HepG2 (cell line): Measurements from ENCODE around the gene SUPT6H. TPM values are rescaled to one million over a fixed set of nuclear protein-coding genes. Genes with fewer than 3 reads are reported as not detected.
A peak's percentile ranks its signal among the peaks of the same experiment; 100 is the strongest.

Experiments
- AGO1 ChIP-seq: fragments of 200-400 bp; formaldehyde crosslinking; IDR thresholded peaks from 2 replicates; pipeline ENCODE4 v1.6.1; 2017; ENCODE audit warnings: mild to moderate bottlenecking, low read depth, low read length, moderate library complexity; ENCODE audit not compliant: poor library complexity, severe bottlenecking
- AGO2 ChIP-seq: fragments of 200-400 bp; formaldehyde crosslinking; optimal IDR thresholded peaks from 2 replicates; pipeline ENCODE3; 2017; ENCODE audit warnings: mild to moderate bottlenecking, low read depth, low read length, moderate library complexity
- CEBPG ChIP-seq: IDR thresholded peaks from 2 replicates; pipeline ENCODE4 v1.6.1; 2016
- CENPX ChIP-seq: sonication (generic); formaldehyde crosslinking; IDR thresholded peaks from 2 replicates; pipeline ENCODE4 v1.9.0; 2021; ENCODE audit warnings: mild to moderate bottlenecking, missing genetic modification reagents, moderate library complexity
- ETV6 ChIP-seq: sonication (generic); formaldehyde crosslinking; conservative IDR thresholded peaks from 2 replicates; pipeline ENCODE4 v1.4.0; 2020; ENCODE audit warnings: missing genetic modification reagents
- MIER2 ChIP-seq: IDR thresholded peaks from 2 replicates; pipeline ENCODE4 v1.6.1; 2016; ENCODE audit warnings: missing biosample characterization, missing genetic modification reagents
- MXD4 ChIP-seq: IDR thresholded peaks from 2 replicates; pipeline ENCODE4 v1.6.1; 2016; ENCODE audit warnings: mild to moderate bottlenecking, missing biosample characterization, missing genetic modification reagents
- MYNN ChIP-seq: sonication (generic); formaldehyde crosslinking; IDR thresholded peaks from 2 replicates; pipeline ENCODE4 v1.4.0; 2020; ENCODE audit warnings: mild to moderate bottlenecking, low read depth, missing genetic modification reagents
- NFE2L2 ChIP-seq: fragments of 150-350 bp; IDR thresholded peaks from 2 replicates; pipeline ENCODE4 v1.6.1; 2014; ENCODE audit warnings: low read length
- PAF1 ChIP-seq: IDR thresholded peaks from 2 replicates; pipeline ENCODE4 v1.6.1; 2016; ENCODE audit warnings: missing genetic modification reagents, missing compliant biosample characterization
- REPIN1 ChIP-seq: sonication (generic); formaldehyde crosslinking; IDR thresholded peaks from 2 replicates; pipeline ENCODE4 v1.8.0; 2022; ENCODE audit warnings: missing genetic modification reagents, low read depth, mild to moderate bottlenecking, borderline replicate concordance
- RFX3 ChIP-seq: IDR thresholded peaks from 2 replicates; pipeline ENCODE4 v1.6.1; 2016; ENCODE audit warnings: missing biosample characterization, missing genetic modification reagents
- SALL1 ChIP-seq: sonication (generic); formaldehyde crosslinking; IDR thresholded peaks from 2 replicates; pipeline ENCODE4 v1.8.0; 2022; ENCODE audit warnings: mild to moderate bottlenecking, missing genetic modification reagents
- XRCC5 ChIP-seq: fragments of 200-400 bp; formaldehyde crosslinking; optimal IDR thresholded peaks from 2 replicates; pipeline ENCODE3; 2017; ENCODE audit warnings: mild to moderate bottlenecking, low read length
- ZNF230 ChIP-seq: sonication (generic); formaldehyde crosslinking; IDR thresholded peaks from 2 replicates; pipeline ENCODE4 v1.4.0; 2020; ENCODE audit warnings: mild to moderate bottlenecking, missing genetic modification reagents
- ZNF331 ChIP-seq: sonication (generic); formaldehyde crosslinking; IDR thresholded peaks from 2 replicates; pipeline ENCODE4 v1.4.0; 2020; ENCODE audit warnings: missing genetic modification reagents
- ZNF550 ChIP-seq: sonication (generic); formaldehyde crosslinking; IDR thresholded peaks from 2 replicates; pipeline ENCODE4 v1.4.0; 2020; ENCODE audit warnings: mild to moderate bottlenecking, missing genetic modification reagents, borderline replicate concordance
- ZSCAN9 ChIP-seq: IDR thresholded peaks from 2 replicates; pipeline ENCODE4 v1.6.1; 2016; ENCODE audit warnings: borderline replicate concordance
- polyA plus RNA-seq, 8 experiments: library from polyadenylated mRNA; depleted of rRNA in 3 of 8; stranded (reverse) in 7 of 8; unstranded in 1 of 8; fragments of >200 nt; fragmentation: Illumina TruSeq in 4 of 8; extraction: Trizol in 4 of 8; gene quantifications; 2 replicates each; pipeline versions ENCODE4 v1.2.1 to v1.2.3, GENCODE V29; 2011 to 2016; ENCODE audit warnings: low read depth in 4 of 8, missing spikeins in 1 of 8, mixed read lengths in 1 of 8; ENCODE audit not compliant: insufficient read depth in 1 of 8
- total RNA-seq, 5 experiments: library from RNA; depleted of rRNA; stranded (reverse); fragments of >200 nt; fragmentation: Illumina TruSeq; extraction: Trizol; gene quantifications; 2 replicates each; pipeline ENCODE4 v1.2.3, GENCODE V29; 2016; ENCODE audit warnings: low read depth in 1 of 5
- TF ChIP-seq, protein P1 (sequence below): sonication (generic); formaldehyde crosslinking; IDR thresholded peaks from 2 replicates; pipeline ENCODE4 v1.4.0; 2020; ENCODE audit warnings: missing genetic modification reagents
- TF ChIP-seq, protein P2 (sequence below): sonication (generic); formaldehyde crosslinking; IDR thresholded peaks from 2 replicates; pipeline ENCODE4 v1.4.0; 2020; ENCODE audit warnings: mild to moderate bottlenecking, missing genetic modification reagents
- TF ChIP-seq, protein P3 (sequence below): fragments of 450-650 bp; IDR thresholded peaks from 2 replicates; pipeline ENCODE4 v1.6.1; 2016
- TF ChIP-seq, protein P4 (sequence below): sonication (generic); formaldehyde crosslinking; conservative IDR thresholded peaks from 2 replicates; pipeline ENCODE4 v1.8.1; 2023; ENCODE audit warnings: missing genetic modification reagents
- TF ChIP-seq, protein P5 (sequence below), 2 experiments: IDR thresholded peaks; 2 replicates each; pipeline ENCODE4 v1.6.1; 2011 to 2012; ENCODE audit warnings: low read length in 2 of 2, borderline replicate concordance in 1 of 2, low read depth in 1 of 2, mild to moderate bottlenecking in 1 of 2, moderate library complexity in 1 of 2

The SUPT6H gene
- total and polyA plus RNA-seq, 2 of the 13 experiments (the other 11 are each of a cell fraction or from before 2014, with no cell fraction given), result 32.7 to 39.9 TPM

DNA sequence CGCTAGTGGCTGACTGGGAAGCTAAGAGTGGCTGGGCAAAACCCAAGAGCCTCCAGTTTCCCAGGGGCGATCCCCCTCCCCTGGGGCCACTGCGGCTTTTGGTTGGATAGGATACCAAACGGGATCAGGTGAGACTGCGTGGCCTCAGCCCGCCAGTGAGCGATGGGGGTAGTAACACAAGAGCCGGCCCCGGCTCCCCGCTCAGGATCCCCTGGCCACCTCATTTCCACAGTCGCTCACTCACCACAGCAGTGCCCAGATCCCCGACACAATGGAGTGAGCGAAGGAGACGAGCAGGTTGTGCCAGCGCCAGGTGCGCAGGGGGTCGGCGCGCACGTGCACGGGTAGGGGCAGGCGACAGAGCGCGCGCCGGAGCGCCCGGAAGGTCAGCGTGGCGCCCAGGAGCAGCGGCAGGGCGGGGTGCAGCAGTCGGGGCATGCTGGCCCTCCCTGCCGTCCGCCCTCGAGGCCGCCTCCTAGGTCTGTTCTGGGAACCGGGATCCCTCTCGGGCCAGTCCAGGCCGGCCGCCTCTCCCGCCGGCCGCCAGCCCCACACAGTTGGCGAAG is 63.7 kb downstream of the SUPT6H start (continued):
- TF ChIP-seq, protein P1, sequence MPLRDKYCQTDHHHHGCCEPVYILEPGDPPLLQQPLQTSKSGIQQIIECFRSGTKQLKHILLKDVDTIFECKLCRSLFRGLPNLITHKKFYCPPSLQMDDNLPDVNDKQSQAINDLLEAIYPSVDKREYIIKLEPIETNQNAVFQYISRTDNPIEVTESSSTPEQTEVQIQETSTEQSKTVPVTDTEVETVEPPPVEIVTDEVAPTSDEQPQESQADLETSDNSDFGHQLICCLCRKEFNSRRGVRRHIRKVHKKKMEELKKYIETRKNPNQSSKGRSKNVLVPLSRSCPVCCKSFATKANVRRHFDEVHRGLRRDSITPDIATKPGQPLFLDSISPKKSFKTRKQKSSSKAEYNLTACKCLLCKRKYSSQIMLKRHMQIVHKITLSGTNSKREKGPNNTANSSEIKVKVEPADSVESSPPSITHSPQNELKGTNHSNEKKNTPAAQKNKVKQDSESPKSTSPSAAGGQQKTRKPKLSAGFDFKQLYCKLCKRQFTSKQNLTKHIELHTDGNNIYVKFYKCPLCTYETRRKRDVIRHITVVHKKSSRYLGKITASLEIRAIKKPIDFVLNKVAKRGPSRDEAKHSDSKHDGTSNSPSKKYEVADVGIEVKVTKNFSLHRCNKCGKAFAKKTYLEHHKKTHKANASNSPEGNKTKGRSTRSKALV (CRISPR knock-in tag), result peak; percentile 87; the same call in 1 of the 2 replicates
- TF ChIP-seq MXD4 (CRISPR knock-in tag) (peak; percentile 66; the same call in 1 of the 2 replicates), AGO2 (peak; percentile 100), ZNF331 (CRISPR knock-in tag) (peak; percentile 13), ETV6 (CRISPR knock-in tag) (no peak), XRCC5 (no peak), SALL1 (CRISPR knock-in tag) (peak; percentile 63), NFE2L2 (no peak), ZNF550 (CRISPR knock-in tag) (no peak), PAF1 (CRISPR knock-in tag) (0 out of 2 replicates have a peak, but pooled peaks have one; percentile 53), MYNN (CRISPR knock-in tag) (no peak; the same call in 1 of the 2 replicates), RFX3 (CRISPR knock-in tag) (no peak), ZNF230 (no peak), AGO1 (peak; percentile 98), ZSCAN9 (CRISPR knock-in tag) (0 out of 2 replicates have a peak, but pooled peaks have one; percentile 6), CENPX (CRISPR knock-in tag) (no peak), MIER2 (CRISPR knock-in tag) (no peak), CEBPG (CRISPR knock-in tag) (0 out of 2 replicates have a peak, but pooled peaks have one; percentile 6), REPIN1 (no peak)
- TF ChIP-seq, protein P2, sequence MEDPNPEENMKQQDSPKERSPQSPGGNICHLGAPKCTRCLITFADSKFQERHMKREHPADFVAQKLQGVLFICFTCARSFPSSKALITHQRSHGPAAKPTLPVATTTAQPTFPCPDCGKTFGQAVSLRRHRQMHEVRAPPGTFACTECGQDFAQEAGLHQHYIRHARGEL, result no peak
- TF ChIP-seq, protein P3, sequence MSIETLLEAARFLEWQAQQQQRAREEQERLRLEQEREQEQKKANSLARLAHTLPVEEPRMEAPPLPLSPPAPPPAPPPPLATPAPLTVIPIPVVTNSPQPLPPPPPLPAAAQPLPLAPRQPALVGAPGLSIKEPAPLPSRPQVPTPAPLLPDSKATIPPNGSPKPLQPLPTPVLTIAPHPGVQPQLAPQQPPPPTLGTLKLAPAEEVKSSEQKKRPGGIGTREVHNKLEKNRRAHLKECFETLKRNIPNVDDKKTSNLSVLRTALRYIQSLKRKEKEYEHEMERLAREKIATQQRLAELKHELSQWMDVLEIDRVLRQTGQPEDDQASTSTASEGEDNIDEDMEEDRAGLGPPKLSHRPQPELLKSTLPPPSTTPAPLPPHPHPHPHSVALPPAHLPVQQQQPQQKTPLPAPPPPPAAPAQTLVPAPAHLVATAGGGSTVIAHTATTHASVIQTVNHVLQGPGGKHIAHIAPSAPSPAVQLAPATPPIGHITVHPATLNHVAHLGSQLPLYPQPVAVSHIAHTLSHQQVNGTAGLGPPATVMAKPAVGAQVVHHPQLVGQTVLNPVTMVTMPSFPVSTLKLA, result peak; percentile 42; the same call in 1 of the 2 replicates
- TF ChIP-seq, protein P4, sequence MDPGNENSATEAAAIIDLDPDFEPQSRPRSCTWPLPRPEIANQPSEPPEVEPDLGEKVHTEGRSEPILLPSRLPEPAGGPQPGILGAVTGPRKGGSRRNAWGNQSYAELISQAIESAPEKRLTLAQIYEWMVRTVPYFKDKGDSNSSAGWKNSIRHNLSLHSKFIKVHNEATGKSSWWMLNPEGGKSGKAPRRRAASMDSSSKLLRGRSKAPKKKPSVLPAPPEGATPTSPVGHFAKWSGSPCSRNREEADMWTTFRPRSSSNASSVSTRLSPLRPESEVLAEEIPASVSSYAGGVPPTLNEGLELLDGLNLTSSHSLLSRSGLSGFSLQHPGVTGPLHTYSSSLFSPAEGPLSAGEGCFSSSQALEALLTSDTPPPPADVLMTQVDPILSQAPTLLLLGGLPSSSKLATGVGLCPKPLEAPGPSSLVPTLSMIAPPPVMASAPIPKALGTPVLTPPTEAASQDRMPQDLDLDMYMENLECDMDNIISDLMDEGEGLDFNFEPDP (CRISPR knock-in tag), result no peak
- TF ChIP-seq, protein P5, sequence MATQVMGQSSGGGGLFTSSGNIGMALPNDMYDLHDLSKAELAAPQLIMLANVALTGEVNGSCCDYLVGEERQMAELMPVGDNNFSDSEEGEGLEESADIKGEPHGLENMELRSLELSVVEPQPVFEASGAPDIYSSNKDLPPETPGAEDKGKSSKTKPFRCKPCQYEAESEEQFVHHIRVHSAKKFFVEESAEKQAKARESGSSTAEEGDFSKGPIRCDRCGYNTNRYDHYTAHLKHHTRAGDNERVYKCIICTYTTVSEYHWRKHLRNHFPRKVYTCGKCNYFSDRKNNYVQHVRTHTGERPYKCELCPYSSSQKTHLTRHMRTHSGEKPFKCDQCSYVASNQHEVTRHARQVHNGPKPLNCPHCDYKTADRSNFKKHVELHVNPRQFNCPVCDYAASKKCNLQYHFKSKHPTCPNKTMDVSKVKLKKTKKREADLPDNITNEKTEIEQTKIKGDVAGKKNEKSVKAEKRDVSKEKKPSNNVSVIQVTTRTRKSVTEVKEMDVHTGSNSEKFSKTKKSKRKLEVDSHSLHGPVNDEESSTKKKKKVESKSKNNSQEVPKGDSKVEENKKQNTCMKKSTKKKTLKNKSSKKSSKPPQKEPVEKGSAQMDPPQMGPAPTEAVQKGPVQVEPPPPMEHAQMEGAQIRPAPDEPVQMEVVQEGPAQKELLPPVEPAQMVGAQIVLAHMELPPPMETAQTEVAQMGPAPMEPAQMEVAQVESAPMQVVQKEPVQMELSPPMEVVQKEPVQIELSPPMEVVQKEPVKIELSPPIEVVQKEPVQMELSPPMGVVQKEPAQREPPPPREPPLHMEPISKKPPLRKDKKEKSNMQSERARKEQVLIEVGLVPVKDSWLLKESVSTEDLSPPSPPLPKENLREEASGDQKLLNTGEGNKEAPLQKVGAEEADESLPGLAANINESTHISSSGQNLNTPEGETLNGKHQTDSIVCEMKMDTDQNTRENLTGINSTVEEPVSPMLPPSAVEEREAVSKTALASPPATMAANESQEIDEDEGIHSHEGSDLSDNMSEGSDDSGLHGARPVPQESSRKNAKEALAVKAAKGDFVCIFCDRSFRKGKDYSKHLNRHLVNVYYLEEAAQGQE (IDR thresholded peaks at IDR 0.05; ENCODE audit: borderline replicate concordance in 1 of 2, low read depth in 1 of 2, low read length in 2 of 2), result no peak
